OCI-LY7 (cell line): ENCODE measurements around the gene DISC1. TPM values are rescaled to one million over a fixed set of nuclear protein-coding genes. Genes with fewer than 3 reads are reported as not detected.

Experiments
- BruUV-seq: library from RNA; stranded (reverse); fragments of 400-500 nt; replicated peaks from 2 replicates; lab custom pipeline; 2021; lab: Mats Ljungman, UMichigan
- CTCF ChIA-PET: fragments of 300-600 bp; sonication (Branson Sonifier 250); formaldehyde crosslinking; loops from one replicate; lab custom pipeline; 2022; ENCODE audit warnings: antibody characterized with exemption; ENCODE audit not compliant: unreplicated experiment; lab: Charles Lee
- POLR2A ChIA-PET: fragments of 300-600 bp; sonication (Branson Sonifier 250); formaldehyde crosslinking; loops from one replicate; lab custom pipeline; 2022; ENCODE audit warnings: antibody characterized with exemption; lab: Charles Lee
- DNase-seq: peaks from one replicate; pipeline ENCODE4 v3.0.0-alpha.2; 2015; ENCODE audit warnings: low spot score
- H2AFZ ChIP-seq: fragments of 200-600 bp; sonication (generic), shearing (Covaris generic); 2 replicates; pipeline ENCODE4 v1.6.1; 2014; ENCODE audit warnings: mild to moderate bottlenecking, antibody characterized with exemption, low read length, moderate library complexity
- H3K27ac ChIP-seq: fragments of 200-600 bp; sonication (generic); 2 replicates; pipeline ENCODE4 v1.5.1; 2014; ENCODE audit warnings: mixed run types, low read depth, mild to moderate bottlenecking, moderate library complexity, low read length, inconsistent platforms; ENCODE audit not compliant: poor library complexity, severe bottlenecking
- H3K36me3 ChIP-seq: fragments of 200-600 bp; sonication (generic); 2 replicates; pipeline ENCODE4 v1.6.1; 2014; ENCODE audit warnings: mild to moderate bottlenecking, antibody characterized with exemption, low read length, moderate library complexity, mixed read lengths; ENCODE audit not compliant: insufficient read depth
- H3K4me1 ChIP-seq: fragments of 200-600 bp; sonication (generic); 2 replicates; pipeline ENCODE4 v1.5.1; 2014; ENCODE audit warnings: mild to moderate bottlenecking, low read length; ENCODE audit not compliant: insufficient read depth, poor library complexity, severe bottlenecking
- H3K4me2 ChIP-seq: fragments of 200-600 bp; sonication (generic); 2 replicates; pipeline ENCODE4 v1.6.1; 2014; ENCODE audit warnings: mild to moderate bottlenecking, low read length
- H3K4me3 ChIP-seq: fragments of 200-600 bp; sonication (generic); 2 replicates; pipeline ENCODE4 v1.5.1; 2014; ENCODE audit warnings: mild to moderate bottlenecking, low read depth, low read length; ENCODE audit not compliant: poor library complexity, severe bottlenecking
- H3K79me2 ChIP-seq: fragments of 200-600 bp; sonication (generic); 2 replicates; pipeline ENCODE4 v1.6.1; 2016; ENCODE audit warnings: low read depth, mild to moderate bottlenecking, low read length, moderate library complexity, mixed read lengths; ENCODE audit not compliant: insufficient read depth
- H3K9me2 ChIP-seq: fragments of 200-600 bp; sonication (generic); 2 replicates; pipeline ENCODE4 v1.6.1; 2016; ENCODE audit warnings: mild to moderate bottlenecking, low read length, mixed read lengths; ENCODE audit not compliant: insufficient read depth
- H3K9me3 ChIP-seq: fragments of 200-600 bp; sonication (generic); 2 replicates; pipeline ENCODE4 v1.6.1; 2014; ENCODE audit warnings: mild to moderate bottlenecking, mixed run types, low read length, mixed read lengths
- H4K20me1 ChIP-seq: fragments of 200-600 bp; sonication (generic); 2 replicates; pipeline ENCODE4 v1.6.1; 2014; ENCODE audit warnings: mild to moderate bottlenecking, antibody characterized with exemption, low read length, moderate library complexity, mixed read lengths; ENCODE audit not compliant: insufficient read depth
- CTCF ChIP-seq: fragments of 200-600 bp; sonication (generic); conservative IDR thresholded peaks from 2 replicates; pipeline ENCODE4 v1.5.1; 2014; ENCODE audit warnings: mild to moderate bottlenecking, antibody characterized with exemption, low read length, moderate library complexity, mixed read lengths
- EZH2phosphoT487 ChIP-seq: fragments of 200-600 bp; sonication (generic); IDR thresholded peaks from 2 replicates; pipeline ENCODE4 v1.6.1; 2018; ENCODE audit warnings: low read depth, borderline replicate concordance, mild to moderate bottlenecking, mixed run types, antibody characterized with exemption, low read length, moderate library complexity, mixed read lengths
- intact Hi-C: fragments of 100-400 bp; cut with micrococcal nuclease; formaldehyde crosslinking; loops from one replicate; pipeline ENCODE4 v1.10.0; 2022; ENCODE audit not compliant: unreplicated experiment
- total RNA-seq, 2 experiments: library from RNA; depleted of rRNA in 1 of 2; stranded (reverse); fragments of >200 nt in 1 of 2; shearing (Covaris generic) in 1 of 2; gene quantifications; 2 replicates each; pipeline ENCODE4 v1.2.3, GENCODE V29; 2014 to 2022

The DISC1 gene
- total RNA-seq, 2 experiments from 2014 or later = 0.91 TPM; not detected in 1

GRCh38 chr1:232038706-232039677, 412.4 kb downstream of the DISC1 start:
- POLR2A ChIA-PET = no interaction called here
- no peaks in the 10 kb centered on the region for H3K9me3 ChIP-seq
- no peak overlapping the region for H2AFZ ChIP-seq
- H4K20me1 ChIP-seq = no peaks in the 10 kb centered on the region
- CTCF ChIA-PET = no interaction called here
- H3K27ac ChIP-seq = no peak overlapping the region
- no peaks in the 10 kb centered on the region for H3K79me2 ChIP-seq
- no TSS peak for BruUV-seq
- H3K36me3 ChIP-seq = no peaks in the 10 kb centered on the region
- no peaks in the 10 kb centered on the region for H3K4me1 ChIP-seq
- intact Hi-C loops = no loop called here
- H3K4me2 ChIP-seq = no peak overlapping the region
- DNase-seq = no peak
- no peak overlapping the region for H3K4me3 ChIP-seq
- TF ChIP-seq EZH2phosphoT487 (no peak), CTCF (no peak)
- H3K9me2 ChIP-seq = no peaks in the 10 kb centered on the region

GRCh38 chr1:232040260-232040659, 413.7 kb downstream of the DISC1 start:
- intact Hi-C loops = no loop called here
- Histone ChIP-seq H3K27ac (no peak overlapping the region), H3K9me2 (no peaks in the 10 kb centered on the region), H3K36me3 (no peaks in the 10 kb centered on the region), H3K79me2 (no peaks in the 10 kb centered on the region), H3K4me3 (no peak overlapping the region), H3K4me1 (no peaks in the 10 kb centered on the region), H4K20me1 (no peaks in the 10 kb centered on the region), H3K4me2 (no peak overlapping the region), H2AFZ (no peak overlapping the region), H3K9me3 (no peaks in the 10 kb centered on the region)
- POLR2A ChIA-PET = interaction anchor here (1.3 kb wide), 1 partner anchor 77 kb away, joined by 4 read pairs; no protein-coding TSS in a partner anchor
- no peak for TF ChIP-seq EZH2phosphoT487
- no peak for TF ChIP-seq CTCF
- no peak for DNase-seq
- BruUV-seq = no TSS peak
- CTCF ChIA-PET = no interaction called here

- no peaks in the 10 kb centered on the region for H3K79me2 ChIP-seq
- no peaks in the 10 kb centered on the region for H3K9me3 ChIP-seq
- H4K20me1 ChIP-seq = no peaks in the 10 kb centered on the region
- H2AFZ ChIP-seq = no peak overlapping the region
- BruUV-seq = no TSS peak
- DNase-seq = no peak
- H3K4me3 ChIP-seq = no peak overlapping the region
- CTCF ChIA-PET = no interaction called here
- no peak overlapping the region for H3K4me2 ChIP-seq
- intact Hi-C loops = no loop called here
- no peaks in the 10 kb centered on the region for H3K4me1 ChIP-seq
- TF ChIP-seq EZH2phosphoT487 (no peak), CTCF (no peak)
- POLR2A ChIA-PET = no interaction called here
- no peaks in the 10 kb centered on the region for H3K9me2 ChIP-seq
- H3K36me3 ChIP-seq = no peaks in the 10 kb centered on the region
- H3K27ac ChIP-seq = no peak overlapping the region
Measured at GRCh38 chr1:232044728-232045127, 418.1 kb downstream of the DISC1 start.
